ENCODE data around the gene ADAM23.

- TF ChIP-seq CTCF (IDR thresholded peaks at IDR 0.05; ENCODE audit: poor library complexity) (no peak), EZH2 (IDR thresholded peaks at IDR 0.05; ENCODE audit: borderline replicate concordance) (no peak), EZH2phosphoT487 (IDR thresholded peaks at IDR 0.05; ENCODE audit: low read depth, severe bottlenecking, unreplicated experiment) (no peak)
Measured at GRCh38 chr2:206527153-206527552, 83.8 kb downstream of the ADAM23 start.
